ENCODE data around the gene EGFR.

Gene EGFR

DNA sequence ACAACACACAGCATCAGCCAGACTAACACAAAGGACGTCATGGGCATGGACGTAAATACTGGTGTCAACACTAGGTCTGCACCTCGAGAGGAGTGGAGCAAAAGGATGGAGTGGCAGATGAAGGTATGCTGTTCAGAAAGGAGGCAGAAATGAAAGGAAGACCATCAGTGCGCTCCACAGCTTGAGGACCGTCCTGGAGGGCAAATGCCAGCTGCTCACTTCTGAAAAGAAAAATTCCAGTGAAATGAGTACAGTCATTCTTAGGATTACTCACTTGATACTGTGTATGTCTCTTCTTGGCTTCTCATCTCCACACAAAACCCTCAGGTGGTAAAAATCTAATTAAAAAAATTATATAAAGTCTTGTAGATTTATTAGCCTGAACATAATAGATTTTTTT lies 44.8 kb downstream of the EGFR start:
- Histone ChIP-seq H3K4me3 (ENCODE audit: low read length) (no peak overlapping the region), H3K27ac (ENCODE audit: low read length) (no peak overlapping the region), H3K27me3 (ENCODE audit: low read depth, low read length) (peaks cover 22% of the 10 kb centered on the region), H3K4me1 (ENCODE audit: low read length) (peaks cover 45% of the 10 kb centered on the region), H3K9me3 (ENCODE audit: insufficient read depth, low read length) (no peaks in the 10 kb centered on the region), H3K79me2 (ENCODE audit: low read length) (no peaks in the 10 kb centered on the region), H3K9ac (ENCODE audit: low read length) (no peak overlapping the region), H4K20me1 (ENCODE audit: insufficient read depth, low read length) (no peaks in the 10 kb centered on the region), H3K4me2 (ENCODE audit: low read length) (no peak overlapping the region), H2AFZ (ENCODE audit: low read depth, low read length) (no peak overlapping the region), H3K36me3 (replicated peaks; ENCODE audit: low read depth, low read length) (no peaks in the 10 kb centered on the region)
- no peak for TF ChIP-seq EZH2phosphoT487 (IDR thresholded peaks at IDR 0.05; ENCODE audit: low read depth)
- TF ChIP-seq, protein P1, sequence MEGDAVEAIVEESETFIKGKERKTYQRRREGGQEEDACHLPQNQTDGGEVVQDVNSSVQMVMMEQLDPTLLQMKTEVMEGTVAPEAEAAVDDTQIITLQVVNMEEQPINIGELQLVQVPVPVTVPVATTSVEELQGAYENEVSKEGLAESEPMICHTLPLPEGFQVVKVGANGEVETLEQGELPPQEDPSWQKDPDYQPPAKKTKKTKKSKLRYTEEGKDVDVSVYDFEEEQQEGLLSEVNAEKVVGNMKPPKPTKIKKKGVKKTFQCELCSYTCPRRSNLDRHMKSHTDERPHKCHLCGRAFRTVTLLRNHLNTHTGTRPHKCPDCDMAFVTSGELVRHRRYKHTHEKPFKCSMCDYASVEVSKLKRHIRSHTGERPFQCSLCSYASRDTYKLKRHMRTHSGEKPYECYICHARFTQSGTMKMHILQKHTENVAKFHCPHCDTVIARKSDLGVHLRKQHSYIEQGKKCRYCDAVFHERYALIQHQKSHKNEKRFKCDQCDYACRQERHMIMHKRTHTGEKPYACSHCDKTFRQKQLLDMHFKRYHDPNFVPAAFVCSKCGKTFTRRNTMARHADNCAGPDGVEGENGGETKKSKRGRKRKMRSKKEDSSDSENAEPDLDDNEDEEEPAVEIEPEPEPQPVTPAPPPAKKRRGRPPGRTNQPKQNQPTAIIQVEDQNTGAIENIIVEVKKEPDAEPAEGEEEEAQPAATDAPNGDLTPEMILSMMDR (IDR thresholded peaks at IDR 0.05; ENCODE audit: low read depth, low read length) = no peak

DNA sequence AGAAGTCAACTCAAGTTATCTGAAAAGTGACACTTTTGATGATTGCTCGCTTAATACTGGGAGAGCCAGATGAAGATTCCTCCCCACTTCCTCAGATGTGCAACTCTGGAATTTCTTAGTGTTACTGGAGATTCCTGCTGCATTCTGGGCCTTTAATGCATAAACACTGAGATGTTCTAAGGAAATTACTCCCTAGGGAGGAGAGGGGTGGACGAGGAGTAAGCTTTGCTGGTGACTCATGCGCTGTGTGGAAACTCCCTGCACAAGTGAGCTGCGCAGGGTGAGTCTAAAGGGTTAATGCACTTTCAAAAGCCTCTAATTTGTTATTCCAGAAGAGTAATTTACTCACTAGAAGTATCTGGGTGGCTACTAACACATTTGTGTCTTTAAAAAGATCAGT lies 46.3 kb downstream of the EGFR start:
- Histone ChIP-seq H3K4me3 (ENCODE audit: low read length) (peak overlapping the region; percentile 65), H3K27ac (ENCODE audit: low read length) (peak overlapping the region; percentile 78), H3K36me3 (replicated peaks; ENCODE audit: low read depth, low read length) (no peaks in the 10 kb centered on the region), H3K79me2 (ENCODE audit: low read length) (no peaks in the 10 kb centered on the region), H3K9me3 (ENCODE audit: insufficient read depth, low read length) (no peaks in the 10 kb centered on the region), H2AFZ (ENCODE audit: low read depth, low read length) (0 out of 2 replicates have a peak overlapping the region, but pooled peaks have one; percentile 30), H3K4me2 (ENCODE audit: low read length) (peak overlapping the region; percentile 89), H3K9ac (ENCODE audit: low read length) (peak overlapping the region; percentile 54; the same call in 1 of the 2 replicates), H4K20me1 (ENCODE audit: insufficient read depth, low read length) (no peaks in the 10 kb centered on the region), H3K4me1 (ENCODE audit: low read length) (peaks cover 60% of the 10 kb centered on the region), H3K27me3 (ENCODE audit: low read depth, low read length) (peaks cover 22% of the 10 kb centered on the region)
- TF ChIP-seq, protein P1 (IDR thresholded peaks at IDR 0.05; ENCODE audit: low read depth, low read length) = no peak

DNA sequence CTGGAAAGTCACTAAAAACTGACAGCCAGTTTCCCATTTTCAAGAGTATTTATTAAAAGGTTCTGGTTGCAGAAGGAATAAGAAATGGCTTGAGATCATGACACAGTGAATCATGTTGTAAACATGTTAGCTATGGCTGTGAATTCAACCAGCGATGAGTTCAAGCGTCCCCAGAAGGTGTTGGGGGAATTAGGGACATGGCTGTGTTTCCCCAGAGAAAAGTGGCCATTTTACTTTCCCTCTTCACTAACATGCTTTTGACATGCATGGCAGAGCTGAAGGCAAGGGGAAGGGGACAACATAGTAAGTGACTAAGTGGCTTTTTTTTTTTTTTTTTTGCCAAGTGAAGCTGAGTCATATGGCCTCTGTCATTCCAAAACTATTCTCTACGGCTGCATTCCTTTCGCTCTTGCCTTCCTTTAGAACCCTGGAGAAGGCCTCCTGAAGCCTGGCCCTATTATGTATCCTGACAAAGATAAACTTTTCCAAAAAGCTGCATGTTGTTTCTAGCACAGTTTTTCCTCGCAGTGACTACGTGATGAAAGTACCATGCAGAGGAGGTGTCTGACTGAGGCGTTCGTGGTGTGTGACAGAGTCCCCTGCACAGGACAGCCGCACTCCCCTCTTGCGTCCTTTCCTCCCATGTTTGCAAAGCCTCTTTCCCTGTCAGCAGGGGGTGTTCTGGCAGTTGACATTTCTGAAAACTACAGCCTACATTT lies 46.9 kb downstream of the EGFR start:
- peaks cover 22% of the 10 kb centered on the region for H3K27me3 ChIP-seq (ENCODE audit: low read depth, low read length)
- peak overlapping the region; percentile 65 for H3K4me3 ChIP-seq (ENCODE audit: low read length)
- TF ChIP-seq, protein P1 (IDR thresholded peaks at IDR 0.05; ENCODE audit: low read depth, low read length) = no peak
- no peak for TF ChIP-seq EZH2phosphoT487 (IDR thresholded peaks at IDR 0.05; ENCODE audit: low read depth)
- no peaks in the 10 kb centered on the region for H3K9me3 ChIP-seq (ENCODE audit: insufficient read depth, low read length)
- H3K79me2 ChIP-seq (ENCODE audit: low read length) = no peaks in the 10 kb centered on the region
- peaks cover 66% of the 10 kb centered on the region for H3K4me1 ChIP-seq (ENCODE audit: low read length)
- peak overlapping the region; percentile 30; the same call in 1 of the 2 replicates for H2AFZ ChIP-seq (ENCODE audit: low read depth, low read length)
- H3K4me2 ChIP-seq (ENCODE audit: low read length) = peak overlapping the region; percentile 89
- no peaks in the 10 kb centered on the region for H4K20me1 ChIP-seq (ENCODE audit: insufficient read depth, low read length)
- peak overlapping the region; percentile 54 for H3K9ac ChIP-seq (ENCODE audit: low read length)
- no peaks in the 10 kb centered on the region for H3K36me3 ChIP-seq (replicated peaks; ENCODE audit: low read depth, low read length)
- peak overlapping the region; percentile 78 for H3K27ac ChIP-seq (ENCODE audit: low read length)

DNA sequence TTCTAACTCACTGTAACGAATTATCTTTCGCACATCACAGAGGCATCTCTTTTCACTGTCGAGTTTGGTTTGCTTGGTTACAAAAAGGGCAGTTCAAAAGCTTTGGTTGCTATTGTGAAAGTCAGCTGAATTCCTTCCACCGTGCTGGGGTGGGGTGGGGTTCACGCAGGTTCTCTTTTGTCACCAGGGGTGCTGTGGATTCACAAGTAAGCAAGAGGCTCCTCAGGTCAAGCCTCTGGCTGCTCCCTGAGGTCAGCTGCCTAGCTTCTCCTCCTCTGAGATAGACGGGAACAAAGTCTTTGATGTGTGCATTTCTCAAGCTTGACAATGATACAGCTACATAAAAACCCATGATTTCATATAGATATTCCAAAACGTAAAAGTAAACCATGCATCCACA lies 47.7 kb downstream of the EGFR start:
- TF ChIP-seq, protein P1 (IDR thresholded peaks at IDR 0.05; ENCODE audit: low read depth, low read length) = no peak
- Histone ChIP-seq H3K79me2 (ENCODE audit: low read length) (no peaks in the 10 kb centered on the region), H4K20me1 (ENCODE audit: insufficient read depth, low read length) (no peaks in the 10 kb centered on the region), H3K9me3 (ENCODE audit: insufficient read depth, low read length) (no peaks in the 10 kb centered on the region), H3K4me3 (ENCODE audit: low read length) (peak overlapping the region; percentile 65), H3K36me3 (replicated peaks; ENCODE audit: low read depth, low read length) (no peaks in the 10 kb centered on the region), H3K4me1 (ENCODE audit: low read length) (peaks cover 74% of the 10 kb centered on the region), H3K9ac (ENCODE audit: low read length) (peak overlapping the region; percentile 54), H2AFZ (ENCODE audit: low read depth, low read length) (peak overlapping the region; percentile 30; the same call in 1 of the 2 replicates), H3K4me2 (ENCODE audit: low read length) (peak overlapping the region; percentile 89), H3K27me3 (ENCODE audit: low read depth, low read length) (peaks cover 19% of the 10 kb centered on the region), H3K27ac (ENCODE audit: low read length) (peak overlapping the region; percentile 78)
